Measurements from ENCODE around the gene OLFML1. TPM values are rescaled to one million over a fixed set of nuclear protein-coding genes. Genes with fewer than 3 reads are reported as not detected.
"Not testable (repeated sequence)": the region's sequence is repeated elsewhere in the genome, so short reads cannot be mapped to it uniquely, and the experiment has no call there.

The OLFML1 gene
- total RNA-seq, 1 donor from 2014 or later: not detected

- Histone ChIP-seq H3K4me1 (peaks cover 14% of the 10 kb centered on the region), H3K4me3 (no peak overlapping the region), H3K9ac (no peak overlapping the region), H3K79me2 (ENCODE audit: low read depth) (no peaks in the 10 kb centered on the region), H3F3A (ENCODE audit: low read depth) (peaks cover 11% of the 10 kb centered on the region), H4K20me1 (ENCODE audit: low read depth) (no peaks in the 10 kb centered on the region), H2AFZ (replicated peaks) (no peak overlapping the region), H3K4me2 (no peak overlapping the region), H3K9me3 (ENCODE audit: low read depth) (no peaks in the 10 kb centered on the region), H3K36me3 (no peaks in the 10 kb centered on the region), H3K27ac (no peak overlapping the region), H3K27me3 (peaks cover 22% of the 10 kb centered on the region)
- Mint-ChIP-seq H3K27me3 (ENCODE audit: insufficient read depth, low read depth) (peaks cover 13% of the 10 kb centered on the region), H3K9me3 (peaks cover 6% of the 10 kb centered on the region), H3K36me3 (no peaks in the 10 kb centered on the region), H3K4me1 (peaks cover 21% of the 10 kb centered on the region), H3K27ac (no peak overlapping the region), H3K4me3 (peak overlapping the region; percentile 1)
- DNase-seq (ENCODE audit: low spot score): no peak
- TF ChIP-seq CTCF (IDR thresholded peaks at IDR 0.05): no peak
- TF ChIP-seq EZH2 (IDR thresholded peaks at IDR 0.05): no peak
- no peak for TF ChIP-seq EZH2phosphoT487 (IDR thresholded peaks at IDR 0.05)
Measured at GRCh38 chr11:7515447-7515886, 30.2 kb downstream of the OLFML1 start.

- Histone ChIP-seq H3K27ac (no peak overlapping the region), H3K4me3 (no peak overlapping the region), H3F3A (ENCODE audit: low read depth) (peaks cover 11% of the 10 kb centered on the region), H3K79me2 (ENCODE audit: low read depth) (no peaks in the 10 kb centered on the region), H4K20me1 (ENCODE audit: low read depth) (no peaks in the 10 kb centered on the region), H3K4me1 (peaks cover 14% of the 10 kb centered on the region), H3K9me3 (ENCODE audit: low read depth) (no peaks in the 10 kb centered on the region), H3K4me2 (no peak overlapping the region), H3K36me3 (no peaks in the 10 kb centered on the region), H2AFZ (replicated peaks) (no peak overlapping the region), H3K9ac (no peak overlapping the region), H3K27me3 (peaks cover 22% of the 10 kb centered on the region)
- no peak overlapping the region for H3K27ac Mint-ChIP-seq
- DNase-seq (ENCODE audit: low spot score): no peak
- peaks cover 21% of the 10 kb centered on the region for H3K4me1 Mint-ChIP-seq
- no peak for TF ChIP-seq EZH2phosphoT487 (IDR thresholded peaks at IDR 0.05)
- no peak for TF ChIP-seq CTCF (IDR thresholded peaks at IDR 0.05)
- no peak for TF ChIP-seq EZH2 (IDR thresholded peaks at IDR 0.05)
- peaks cover 13% of the 10 kb centered on the region for H3K27me3 Mint-ChIP-seq (ENCODE audit: insufficient read depth, low read depth)
- H3K4me3 Mint-ChIP-seq: no peak overlapping the region
- peaks cover 6% of the 10 kb centered on the region for H3K9me3 Mint-ChIP-seq
- no peaks in the 10 kb centered on the region for H3K36me3 Mint-ChIP-seq
Measured at GRCh38 chr11:7516475-7516874, 31.2 kb downstream of the OLFML1 start.

GRCh38 chr11:7517743-7518142, 32.4 kb downstream of the OLFML1 start:
- Histone ChIP-seq H3K27me3 (peaks cover 22% of the 10 kb centered on the region), H3K4me1 (peaks cover 11% of the 10 kb centered on the region)
- not testable (repeated sequence) for H3K9ac ChIP-seq; H3K27ac Mint-ChIP-seq; H3K9me3 Mint-ChIP-seq; H3K4me2 ChIP-seq; H2AFZ ChIP-seq (replicated peaks); H4K20me1 ChIP-seq (ENCODE audit: low read depth); H3K36me3 ChIP-seq; H3K4me3 ChIP-seq; H3K4me3 Mint-ChIP-seq; DNase-seq (ENCODE audit: low spot score); H3K9me3 ChIP-seq (ENCODE audit: low read depth); H3K79me2 ChIP-seq (ENCODE audit: low read depth); H3K27ac ChIP-seq; H3K36me3 Mint-ChIP-seq; H3F3A ChIP-seq (ENCODE audit: low read depth)
- Mint-ChIP-seq H3K4me1 (peaks cover 16% of the 10 kb centered on the region), H3K27me3 (ENCODE audit: insufficient read depth, low read depth) (peaks cover 12% of the 10 kb centered on the region)

- H3K27me3 ChIP-seq: peaks cover 21% of the 10 kb centered on the region
- no peaks in the 10 kb centered on the region for H4K20me1 ChIP-seq (ENCODE audit: low read depth)
- H3K4me1 Mint-ChIP-seq: peaks cover 11% of the 10 kb centered on the region
- no peak overlapping the region for H2AFZ ChIP-seq (replicated peaks)
- no peak overlapping the region for H3K27ac ChIP-seq
- H3K4me3 ChIP-seq: no peak overlapping the region
- H3K36me3 Mint-ChIP-seq: no peaks in the 10 kb centered on the region
- no peaks in the 10 kb centered on the region for H3K9me3 ChIP-seq (ENCODE audit: low read depth)
- peaks cover 9% of the 10 kb centered on the region for H3K27me3 Mint-ChIP-seq (ENCODE audit: insufficient read depth, low read depth)
- peaks cover 7% of the 10 kb centered on the region for H3K4me1 ChIP-seq
- DNase-seq (ENCODE audit: low spot score): no peak
- H3K9me3 Mint-ChIP-seq: peaks cover 6% of the 10 kb centered on the region
- H3K4me3 Mint-ChIP-seq: no peak overlapping the region
- H3K27ac Mint-ChIP-seq: no peak overlapping the region
- H3K4me2 ChIP-seq: no peak overlapping the region
- no peaks in the 10 kb centered on the region for H3F3A ChIP-seq (ENCODE audit: low read depth)
- H3K79me2 ChIP-seq (ENCODE audit: low read depth): no peaks in the 10 kb centered on the region
- H3K36me3 ChIP-seq: no peaks in the 10 kb centered on the region
- no peak overlapping the region for H3K9ac ChIP-seq
- TF ChIP-seq CTCF (IDR thresholded peaks at IDR 0.05) (no peak), EZH2phosphoT487 (IDR thresholded peaks at IDR 0.05) (no peak), EZH2 (IDR thresholded peaks at IDR 0.05) (no peak)
Measured at GRCh38 chr11:7518811-7519562, 33.7 kb downstream of the OLFML1 start.
